Skeletal muscle satellite cell (primary cell): ENCODE results near the gene H6PD.
A peak's percentile ranks its signal among the peaks of the same experiment; 100 is the strongest.

ENCODE experiments used
- H3K27me3 ChIP-seq: 2 replicates; pipeline ENCODE4 v1.7.0; 2013; ENCODE audit warnings: low read length; ENCODE audit not compliant: control insufficient read depth, insufficient read depth
- H3K36me3 ChIP-seq: 2 replicates; pipeline ENCODE4 v1.7.0; 2013; ENCODE audit warnings: mild to moderate bottlenecking, control low read depth, low read length; ENCODE audit not compliant: insufficient read depth
- H3K4me1 ChIP-seq: 2 replicates; pipeline ENCODE4 v1.7.0; 2013; ENCODE audit warnings: low read length; ENCODE audit not compliant: control insufficient read depth, insufficient read depth
- H3K4me2 ChIP-seq: 2 replicates; pipeline ENCODE4 v1.7.0; 2013; ENCODE audit warnings: mild to moderate bottlenecking, low read length
- H3K4me3 ChIP-seq: 2 replicates; pipeline ENCODE4 v1.7.0; 2013; ENCODE audit warnings: low read length
- H3K9ac ChIP-seq: 2 replicates; pipeline ENCODE4 v1.7.0; 2013; ENCODE audit warnings: mild to moderate bottlenecking, low read depth, low read length, moderate library complexity
- H3K9me3 ChIP-seq: replicated peaks from 2 replicates; pipeline ENCODE4 v1.7.0; 2013; ENCODE audit warnings: mild to moderate bottlenecking, control low read depth, low read length

Gene H6PD

DNA sequence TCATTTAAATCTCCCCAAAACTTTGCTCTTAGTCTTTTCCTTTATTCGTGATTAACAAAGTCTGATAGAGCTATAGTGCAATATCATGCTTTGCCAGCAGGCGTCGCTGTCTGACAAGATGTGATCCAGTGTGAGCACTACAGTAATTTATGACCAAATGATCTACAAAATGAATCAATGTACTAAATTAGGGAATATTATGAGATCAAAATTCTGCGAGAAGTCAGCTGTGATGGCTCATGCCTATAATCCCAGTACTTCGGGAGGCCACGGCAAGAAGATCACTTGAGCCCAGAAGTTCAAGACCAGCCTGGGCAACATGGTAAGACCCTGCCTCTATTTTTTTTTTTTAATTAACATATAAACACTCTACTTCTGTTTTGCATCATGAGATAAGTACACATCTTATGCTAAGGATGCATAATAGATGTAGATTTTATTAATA lies 54.5 kb downstream of the H6PD start:
- Histone ChIP-seq H3K4me1 (peaks cover 24% of the 10 kb centered on the region), H3K27me3 (no peaks in the 10 kb centered on the region), H3K4me2 (no peak overlapping the region), H3K4me3 (no peak overlapping the region), H3K36me3 (no peaks in the 10 kb centered on the region), H3K9ac (no peak overlapping the region), H3K9me3 (no peaks in the 10 kb centered on the region)

GRCh38 chr1:9289711-9290485 lies 55.3 kb downstream of the H6PD start:
- Histone ChIP-seq H3K4me3 (no peak overlapping the region), H3K27me3 (no peaks in the 10 kb centered on the region), H3K4me2 (peak overlapping the region; percentile 38), H3K9me3 (no peaks in the 10 kb centered on the region), H3K9ac (peak overlapping the region; percentile 32), H3K36me3 (no peaks in the 10 kb centered on the region), H3K4me1 (peaks cover 32% of the 10 kb centered on the region)

DNA sequence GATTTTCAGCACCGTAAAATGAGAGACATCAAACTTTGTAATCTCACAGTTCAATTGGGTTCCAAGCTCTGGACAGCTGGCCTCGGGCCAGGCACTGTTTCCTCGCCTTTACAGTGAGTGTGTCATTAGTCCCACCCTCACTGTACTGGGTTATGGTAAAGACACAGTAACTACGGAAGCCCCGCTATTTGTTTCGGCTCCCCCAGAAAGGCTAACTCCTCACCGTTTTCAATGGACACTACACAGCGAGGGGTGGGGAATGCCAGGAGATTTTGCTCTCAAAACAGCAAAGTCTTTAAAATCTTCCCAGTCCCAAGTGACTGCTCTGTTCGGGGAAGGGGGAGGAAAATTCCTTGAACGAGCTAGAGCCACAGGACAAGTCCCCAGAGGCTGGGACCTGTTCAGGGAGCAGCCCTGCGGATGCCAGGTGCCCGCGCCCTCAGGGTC lies 57.4 kb downstream of the H6PD start:
- Histone ChIP-seq H3K27me3 (no peaks in the 10 kb centered on the region), H3K4me2 (peak overlapping the region; percentile 78), H3K9me3 (no peaks in the 10 kb centered on the region), H3K4me3 (peak overlapping the region; percentile 98), H3K36me3 (peaks cover 4% of the 10 kb centered on the region), H3K9ac (peak overlapping the region; percentile 53), H3K4me1 (peaks cover 40% of the 10 kb centered on the region)

- Histone ChIP-seq H3K4me1 (peaks cover 40% of the 10 kb centered on the region), H3K27me3 (no peaks in the 10 kb centered on the region), H3K9me3 (no peaks in the 10 kb centered on the region), H3K4me3 (peak within 1 kb of the TSS; percentile 98), H3K36me3 (peaks cover 4% of the 10 kb centered on the region), H3K9ac (peak within 1 kb of the TSS; percentile 86), H3K4me2 (peak within 1 kb of the TSS; percentile 85)
Observed at GRCh38 chr1:9292361-9293240, 58.0 kb downstream of the H6PD start, which contains the start of gene SPSB1. SPSB1 (plus strand) TSS chr1:9292894; CDS start chr1:9355892, 62,998 bp downstream.

GRCh38 chr1:9293241-9293532 lies 58.6 kb downstream of the H6PD start:
- Histone ChIP-seq H3K4me1 (peaks cover 40% of the 10 kb centered on the region), H3K9me3 (no peaks in the 10 kb centered on the region), H3K9ac (peak overlapping the region; percentile 86), H3K27me3 (no peaks in the 10 kb centered on the region), H3K4me2 (peak overlapping the region; percentile 85), H3K36me3 (peaks cover 4% of the 10 kb centered on the region), H3K4me3 (peak overlapping the region; percentile 98)

GRCh38 chr1:9293533-9294404 lies 59.2 kb downstream of the H6PD start:
- H3K9me3 ChIP-seq = no peaks in the 10 kb centered on the region
- no peaks in the 10 kb centered on the region for H3K27me3 ChIP-seq
- H3K4me1 ChIP-seq = peaks cover 40% of the 10 kb centered on the region
- H3K4me3 ChIP-seq = peak overlapping the region; percentile 98
- H3K4me2 ChIP-seq = peak overlapping the region; percentile 85
- peak overlapping the region; percentile 86 for H3K9ac ChIP-seq
- H3K36me3 ChIP-seq = peaks cover 4% of the 10 kb centered on the region

DNA sequence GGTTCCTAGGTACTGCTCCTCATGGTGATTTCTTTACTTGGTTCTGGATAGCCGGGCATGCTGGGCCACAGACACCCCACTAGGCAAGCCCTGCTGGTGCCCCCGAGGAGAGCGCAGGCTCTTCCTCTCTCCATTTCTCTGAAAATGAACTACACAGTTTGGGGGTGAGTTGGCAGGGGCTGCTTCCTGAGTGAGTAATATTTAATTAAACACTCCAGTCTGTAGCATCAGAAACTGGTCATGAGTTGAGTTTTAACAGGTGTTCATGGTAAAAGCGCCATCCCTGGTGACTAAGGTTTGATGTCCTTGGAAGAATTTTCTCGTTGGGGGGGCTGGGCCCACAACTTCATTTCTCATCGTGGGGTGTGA lies 59.8 kb downstream of the H6PD start:
- Histone ChIP-seq H3K9ac (peak overlapping the region; percentile 86), H3K9me3 (no peaks in the 10 kb centered on the region), H3K27me3 (no peaks in the 10 kb centered on the region), H3K4me1 (peaks cover 40% of the 10 kb centered on the region), H3K36me3 (peaks cover 4% of the 10 kb centered on the region), H3K4me3 (peak overlapping the region; percentile 98), H3K4me2 (peak overlapping the region; percentile 85)

DNA sequence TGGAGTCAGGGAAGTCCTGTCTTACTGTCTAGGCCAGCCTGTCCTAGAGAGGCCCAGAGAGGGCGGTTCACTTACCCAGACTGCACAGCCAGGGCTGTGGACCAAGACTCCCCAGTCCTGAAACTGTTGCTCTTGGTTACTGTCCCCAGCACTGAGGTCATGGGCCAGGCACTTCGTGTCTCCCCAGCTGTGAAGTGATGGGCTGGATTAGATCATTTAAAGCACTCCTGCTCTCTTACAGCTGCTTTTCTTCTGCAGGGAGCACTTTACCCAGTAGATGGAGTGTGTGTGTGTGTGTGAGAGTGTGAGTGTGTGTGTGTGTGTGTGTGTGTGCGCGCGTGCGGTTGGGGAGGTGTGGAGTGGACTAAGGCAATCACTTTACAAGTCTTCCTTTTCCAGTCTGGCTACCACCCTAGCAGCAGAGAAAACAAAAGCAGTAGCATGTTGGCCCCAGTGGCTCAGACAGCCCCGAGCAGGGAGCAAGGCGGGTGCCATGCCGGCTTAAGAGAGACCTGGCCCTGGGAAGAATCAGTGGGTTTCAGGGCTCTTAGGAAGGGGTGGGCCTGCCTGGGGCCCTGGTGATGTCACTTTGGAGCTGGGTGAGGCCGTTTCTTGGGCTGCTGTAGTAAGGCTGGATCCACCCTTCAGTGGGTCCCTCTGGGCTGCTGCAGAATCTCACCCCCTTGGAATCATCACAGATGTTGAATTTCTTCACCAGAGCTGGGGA lies 60.5 kb downstream of the H6PD start:
- Histone ChIP-seq H3K9ac (peak overlapping the region; percentile 49), H3K4me2 (peak overlapping the region; percentile 85), H3K36me3 (peaks cover 4% of the 10 kb centered on the region), H3K4me3 (peak overlapping the region; percentile 98), H3K27me3 (no peaks in the 10 kb centered on the region), H3K4me1 (peaks cover 40% of the 10 kb centered on the region), H3K9me3 (no peaks in the 10 kb centered on the region)

- no peak overlapping the region for H3K4me2 ChIP-seq
- H3K4me1 ChIP-seq = peaks cover 41% of the 10 kb centered on the region
- no peak overlapping the region for H3K9ac ChIP-seq
- no peaks in the 10 kb centered on the region for H3K27me3 ChIP-seq
- no peaks in the 10 kb centered on the region for H3K9me3 ChIP-seq
- peaks cover 6% of the 10 kb centered on the region for H3K36me3 ChIP-seq
- H3K4me3 ChIP-seq = no peak overlapping the region
Observed at GRCh38 chr1:9295884-9296283, 61.3 kb downstream of the H6PD start.

DNA sequence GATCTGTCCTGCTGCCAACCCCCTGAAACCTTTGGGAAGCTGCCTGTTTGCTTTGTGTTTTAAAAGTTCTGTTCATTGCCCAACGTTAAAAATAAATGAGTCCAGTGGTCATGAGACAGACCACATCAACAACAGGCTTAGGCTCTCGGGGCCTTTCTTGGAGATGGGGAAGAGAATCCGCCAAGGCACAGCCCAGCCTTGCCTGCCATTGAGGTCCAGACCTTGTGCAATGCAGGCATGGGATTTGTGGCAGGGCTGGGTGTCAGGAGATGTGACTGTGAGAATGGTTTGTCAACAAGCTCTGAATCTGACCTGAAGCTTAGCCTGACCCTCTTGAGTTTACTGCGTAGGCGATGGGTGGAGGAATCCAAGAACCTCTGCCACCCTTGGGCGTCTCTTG lies 62.3 kb downstream of the H6PD start:
- Histone ChIP-seq H3K4me1 (peaks cover 41% of the 10 kb centered on the region), H3K27me3 (no peaks in the 10 kb centered on the region), H3K4me3 (no peak overlapping the region), H3K9ac (no peak overlapping the region), H3K4me2 (no peak overlapping the region), H3K9me3 (no peaks in the 10 kb centered on the region), H3K36me3 (peaks cover 11% of the 10 kb centered on the region)
